Epithelial cell of prostate (primary cell): ENCODE data around the gene PUM2.

ENCODE experiments used
- DNase-seq: peaks from one replicate; pipeline ENCODE4 v3.0.0-alpha.2; 2011; ENCODE audit warnings: low read depth, low spot score
- H3K27ac ChIP-seq: fragments of 450-650 bp; 2 replicates; pipeline ENCODE4 v1.5.1; 2017; ENCODE audit warnings: mild to moderate bottlenecking

Gene PUM2

GRCh38 chr2:20207051-20207450, 143.6 kb downstream of the PUM2 start:
- H3K27ac ChIP-seq = peak overlapping the region; percentile 99
- no peak for DNase-seq

GRCh38 chr2:20205915-20206524, 144.6 kb downstream of the PUM2 start:
- H3K27ac ChIP-seq = peak overlapping the region; percentile 99
- no peak for DNase-seq

- no peak for DNase-seq
- H3K27ac ChIP-seq = peak overlapping the region; percentile 99
Measured at GRCh38 chr2:20205069-20205468, 145.6 kb downstream of the PUM2 start.

- DNase-seq = no peak
- peak overlapping the region; percentile 99 for H3K27ac ChIP-seq
Measured at GRCh38 chr2:20203521-20204225, 147.0 kb downstream of the PUM2 start.

- DNase-seq = no peak
- H3K27ac ChIP-seq = peak overlapping the region; percentile 99
Measured at GRCh38 chr2:20203072-20203471, 147.6 kb downstream of the PUM2 start.

GRCh38 chr2:20201671-20202070, 149.0 kb downstream of the PUM2 start:
- no peak for DNase-seq
- peak overlapping the region; percentile 70 for H3K27ac ChIP-seq

- DNase-seq = no peak
- peak overlapping the region; percentile 70 for H3K27ac ChIP-seq
Measured at GRCh38 chr2:20200697-20201555, 149.7 kb downstream of the PUM2 start.

GRCh38 chr2:20199633-20200270, 150.9 kb downstream of the PUM2 start:
- H3K27ac ChIP-seq = peak overlapping the region; percentile 70
- DNase-seq = no peak

- DNase-seq = no peak
- H3K27ac ChIP-seq = peak overlapping the region; percentile 70
Measured at GRCh38 chr2:20198796-20199632, 151.6 kb downstream of the PUM2 start.
